Dedifferentiated amniotic fluid mesenchymal stem cell (primary cell): ENCODE results near the gene CDCP1.
"Not testable (repeated sequence)": the region's sequence is repeated elsewhere in the genome, so short reads cannot be mapped to it uniquely, and the experiment has no call there.

Experiments used
- DNase-seq: peaks from one replicate; pipeline ENCODE4 v3.0.0-alpha.2; 2016; ENCODE audit errors: extremely low spot score

CDCP1 gene

GRCh38 chr3:45055411-45056143, 90.6 kb downstream of the CDCP1 start:
- DNase-seq, result peak; percentile 38

GRCh38 chr3:45055032-45055410, 91.2 kb downstream of the CDCP1 start:
- peak; percentile 64 for DNase-seq

- DNase-seq, result peak; percentile 88
Observed at GRCh38 chr3:45054196-45054857, 91.9 kb downstream of the CDCP1 start.

GRCh38 chr3:45053805-45054195, 92.4 kb downstream of the CDCP1 start:
- not testable (repeated sequence) for DNase-seq

GRCh38 chr3:45051685-45052084, 94.5 kb downstream of the CDCP1 start:
- no peak for DNase-seq

GRCh38 chr3:45049807-45050206, 96.4 kb downstream of the CDCP1 start:
- no peak for DNase-seq

GRCh38 chr3:45048244-45048643, 97.9 kb downstream of the CDCP1 start:
- DNase-seq, result no peak

- peak; percentile 86 for DNase-seq
Observed at GRCh38 chr3:45043728-45044299, 102.4 kb downstream of the CDCP1 start.

GRCh38 chr3:45042162-45042561, 104.0 kb downstream of the CDCP1 start:
- DNase-seq, result no peak

- no peak for DNase-seq
Observed at GRCh38 chr3:45041666-45042065, 104.5 kb downstream of the CDCP1 start.

- peak; percentile 95 for DNase-seq
Observed at GRCh38 chr3:45037720-45038455, 108.3 kb downstream of the CDCP1 start.

GRCh38 chr3:45035441-45036301, 110.5 kb downstream of the CDCP1 start:
- peak; percentile 63 for DNase-seq

GRCh38 chr3:45034612-45035252, 111.4 kb downstream of the CDCP1 start:
- DNase-seq, result no peak

GRCh38 chr3:45033791-45034190, 112.4 kb downstream of the CDCP1 start:
- no peak for DNase-seq
